ENCODE measurements around the gene RBL2. TPM values are rescaled to one million over a fixed set of nuclear protein-coding genes. Genes with fewer than 3 reads are reported as not detected.

The RBL2 gene
- total and polyA plus RNA-seq, 2 of the 13 experiments (the other 11 are each of a cell fraction or from before 2014, with no cell fraction given), result 41.2 to 60.9 TPM

DNA sequence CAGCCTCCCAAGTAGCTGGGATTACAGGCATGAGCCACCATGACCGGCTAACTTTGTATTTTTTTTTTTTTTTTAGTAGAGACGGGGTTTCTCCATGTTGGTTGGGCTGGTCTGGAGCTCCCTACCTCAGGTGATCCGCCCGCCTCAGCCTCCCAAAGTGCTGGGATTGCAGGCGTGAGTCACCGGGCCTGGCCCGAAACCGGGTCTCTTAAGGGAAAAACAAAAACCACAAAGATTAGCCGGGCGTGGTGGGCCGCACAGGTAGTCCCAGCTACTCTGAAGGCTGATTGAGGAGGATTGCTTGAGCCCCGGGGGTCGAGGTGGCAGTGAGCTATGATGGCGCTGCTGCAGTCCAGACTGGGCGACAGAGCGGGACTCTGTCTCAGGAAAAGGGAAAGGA lies 19.9 kb upstream of the RBL2 start:
- in situ Hi-C loops (cut with HindIII; ENCODE audit: extremely low pct_ligation_motif_present, low pct_unique_long_range_greater_than_20kb), result no loop called here
- H3K79me2 ChIP-seq (ENCODE audit: insufficient read depth, low read length), result no peaks in the 10 kb centered on the region
- no peaks in the 10 kb centered on the region for H4K20me1 ChIP-seq (ENCODE audit: insufficient read depth, low read length)
- 66% methylated on average over 16 of the region's 16 CpGs for WGBS (ENCODE audit: low lambda C conversion rate)
- no peaks in the 10 kb centered on the region for H3K36me3 ChIP-seq (replicated peaks in 1 of 2; ENCODE audit: control insufficient read depth in 1 of 2, insufficient read depth in 2 of 2, low read length in 2 of 2)
- H3K4me2 ChIP-seq (ENCODE audit: low read depth, low read length), result no peak overlapping the region
- ChIA-PET CTCF (ENCODE audit: low intra/inter-chr PET ratio, low total read pairs) (no interaction called here), POLR2A (no interaction called here)
- peaks cover 3 to 24% of the 10 kb centered on the region in 2 experiments; a peak in 3 of 5 replicates for H3K27me3 ChIP-seq (ENCODE audit: control insufficient read depth in 1 of 2, insufficient read depth in 2 of 2, low read length in 2 of 2)
- H3K4me1 ChIP-seq (ENCODE audit: insufficient read depth, low read length), result no peaks in the 10 kb centered on the region
- no peak overlapping the region for H3K27ac ChIP-seq (ENCODE audit: extremely low read length, insufficient read depth, low read length)
- intact Hi-C loops (cut with micrococcal nuclease; ENCODE audit: unreplicated experiment), result no loop called here
- BruUV-seq (replicated peaks), result no TSS peak
- FAIRE-seq (no peak), ATAC-seq (no peak), DNase-seq (ENCODE audit: low spot score) (no peak)
- TF ChIP-seq CCAR2 (optimal IDR thresholded peaks at IDR 0.05; ENCODE audit: low read depth, low read length) (no peak), SAP130 (CRISPR knock-in tag; IDR thresholded peaks at IDR 0.05; ENCODE audit: low read depth) (no peak)
- TF ChIP-seq, protein P1, sequence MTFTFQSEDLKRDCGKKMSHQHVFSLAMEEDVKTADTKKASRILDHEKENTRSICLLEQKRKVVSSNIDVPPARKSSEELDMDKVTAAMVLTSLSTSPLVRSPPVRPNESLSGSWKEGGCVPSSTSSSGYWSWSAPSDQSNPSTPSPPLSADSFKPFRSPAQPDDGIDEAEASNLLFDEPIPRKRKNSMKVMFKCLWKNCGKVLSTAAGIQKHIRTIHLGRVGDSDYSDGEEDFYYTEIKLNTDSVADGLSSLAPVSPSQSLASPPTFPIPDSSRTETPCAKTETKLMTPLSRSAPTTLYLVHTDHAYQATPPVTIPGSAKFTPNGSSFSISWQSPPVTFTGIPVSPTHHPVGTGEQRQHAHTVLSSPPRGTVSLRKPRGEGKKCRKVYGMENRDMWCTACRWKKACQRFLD (CRISPR knock-in tag; IDR thresholded peaks at IDR 0.05; ENCODE audit: borderline replicate concordance), result no peak
- H2AFZ ChIP-seq (ENCODE audit: low read length), result no peak overlapping the region
- H3K4me3 ChIP-seq (replicated peaks in 1 of 3; ENCODE audit: insufficient read depth in 1 of 3, low read depth in 2 of 3, low read length in 3 of 3), result no peak overlapping the region
- no peak overlapping the region for H3K9ac ChIP-seq (ENCODE audit: insufficient read depth, low read depth, low read length)
- H3K9me3 ChIP-seq (ENCODE audit: low read length), result no peaks in the 10 kb centered on the region

DNA sequence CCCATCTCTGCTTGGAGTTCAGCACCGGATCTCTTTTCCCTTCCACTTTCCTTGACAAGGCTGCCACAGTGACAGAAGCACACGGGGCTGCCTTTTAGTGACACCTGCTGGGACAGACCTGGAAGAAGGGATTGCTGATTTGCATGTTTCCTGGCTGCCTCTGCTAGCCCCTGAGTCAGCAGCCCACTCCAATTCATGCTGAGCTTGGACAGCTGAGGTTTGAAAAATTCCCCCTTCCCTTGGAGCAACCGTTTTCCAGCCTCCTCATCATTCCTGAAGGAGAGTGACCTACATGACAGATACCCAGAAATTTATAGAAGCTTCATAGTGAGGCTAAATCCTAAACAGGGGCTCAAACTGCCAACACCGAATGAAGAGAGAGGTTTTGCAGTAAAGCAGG lies 18.8 kb upstream of the RBL2 start:
- Histone ChIP-seq H3K9me3 (ENCODE audit: low read length) (no peaks in the 10 kb centered on the region), H2AFZ (ENCODE audit: low read length) (no peak overlapping the region), H3K4me3 (replicated peaks in 1 of 3; ENCODE audit: insufficient read depth in 1 of 3, low read depth in 2 of 3, low read length in 3 of 3) (no peak overlapping the region), H3K9ac (ENCODE audit: insufficient read depth, low read depth, low read length) (no peak overlapping the region), H3K4me1 (ENCODE audit: insufficient read depth, low read length) (no peaks in the 10 kb centered on the region), H3K36me3 (replicated peaks in 1 of 2; ENCODE audit: control insufficient read depth in 1 of 2, insufficient read depth in 2 of 2, low read length in 2 of 2) (no peaks in the 10 kb centered on the region), H3K27ac (ENCODE audit: extremely low read length, insufficient read depth, low read length) (no peak overlapping the region), H3K27me3 (ENCODE audit: control insufficient read depth in 1 of 2, insufficient read depth in 2 of 2, low read length in 2 of 2) (peaks cover 3 to 24% of the 10 kb centered on the region in 2 experiments; a peak in 3 of 5 replicates), H3K79me2 (ENCODE audit: insufficient read depth, low read length) (no peaks in the 10 kb centered on the region), H3K4me2 (ENCODE audit: low read depth, low read length) (no peak overlapping the region), H4K20me1 (ENCODE audit: insufficient read depth, low read length) (no peaks in the 10 kb centered on the region)
- no peak for FAIRE-seq
- peak; percentile 67 for ATAC-seq
- no TSS peak for BruUV-seq (replicated peaks)
- ChIA-PET POLR2A (no interaction called here), CTCF (ENCODE audit: low intra/inter-chr PET ratio, low total read pairs) (no interaction called here)
- WGBS (ENCODE audit: low lambda C conversion rate), result 2% methylated on average over 4 of the region's 4 CpGs
- in situ Hi-C loops (cut with HindIII; ENCODE audit: extremely low pct_ligation_motif_present, low pct_unique_long_range_greater_than_20kb) (no loop called here), intact Hi-C loops (cut with micrococcal nuclease; ENCODE audit: unreplicated experiment) (no loop called here)
- DNase-seq (ENCODE audit: low spot score), result peak; percentile 31
- TF ChIP-seq ZNF776 (CRISPR knock-in tag; IDR thresholded peaks at IDR 0.05) (no peak), NCOR1 (IDR thresholded peaks at IDR 0.05; ENCODE audit: borderline replicate concordance, low read length) (no peak), STAG1 (CRISPR knock-in tag; IDR thresholded peaks at IDR 0.05) (peak; percentile 59), MAFK (conservative IDR thresholded peaks at IDR 0.05 in 1 of 2, IDR thresholded peaks at IDR 0.05 in 1 of 2; ENCODE audit: low read length in 2 of 2) (peak; percentile 25 to 40; a peak in 2 of 4 replicates), FOSL1 (CRISPR knock-in tag; IDR thresholded peaks at IDR 0.05; ENCODE audit: borderline replicate concordance) (no peak), SMC3 (IDR thresholded peaks at IDR 0.05; ENCODE audit: low read length) (peak; percentile 26; the same call in 1 of the 2 replicates), TARDBP (CRISPR knock-in tag; IDR thresholded peaks at IDR 0.05) (no peak), MAFF (IDR thresholded peaks at IDR 0.05; ENCODE audit: low read depth, low read length) (peak; percentile 62), ZNF724P (CRISPR knock-in tag; IDR thresholded peaks at IDR 0.05; ENCODE audit: borderline replicate concordance) (no peak), GPN1 (CRISPR knock-in tag; IDR thresholded peaks at IDR 0.05; ENCODE audit: borderline replicate concordance) (no peak)
- TF ChIP-seq, protein P2, sequence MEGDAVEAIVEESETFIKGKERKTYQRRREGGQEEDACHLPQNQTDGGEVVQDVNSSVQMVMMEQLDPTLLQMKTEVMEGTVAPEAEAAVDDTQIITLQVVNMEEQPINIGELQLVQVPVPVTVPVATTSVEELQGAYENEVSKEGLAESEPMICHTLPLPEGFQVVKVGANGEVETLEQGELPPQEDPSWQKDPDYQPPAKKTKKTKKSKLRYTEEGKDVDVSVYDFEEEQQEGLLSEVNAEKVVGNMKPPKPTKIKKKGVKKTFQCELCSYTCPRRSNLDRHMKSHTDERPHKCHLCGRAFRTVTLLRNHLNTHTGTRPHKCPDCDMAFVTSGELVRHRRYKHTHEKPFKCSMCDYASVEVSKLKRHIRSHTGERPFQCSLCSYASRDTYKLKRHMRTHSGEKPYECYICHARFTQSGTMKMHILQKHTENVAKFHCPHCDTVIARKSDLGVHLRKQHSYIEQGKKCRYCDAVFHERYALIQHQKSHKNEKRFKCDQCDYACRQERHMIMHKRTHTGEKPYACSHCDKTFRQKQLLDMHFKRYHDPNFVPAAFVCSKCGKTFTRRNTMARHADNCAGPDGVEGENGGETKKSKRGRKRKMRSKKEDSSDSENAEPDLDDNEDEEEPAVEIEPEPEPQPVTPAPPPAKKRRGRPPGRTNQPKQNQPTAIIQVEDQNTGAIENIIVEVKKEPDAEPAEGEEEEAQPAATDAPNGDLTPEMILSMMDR (CRISPR knock-in tag; IDR thresholded peaks at IDR 0.05), result peak; percentile 69
- TF ChIP-seq, protein P3, sequence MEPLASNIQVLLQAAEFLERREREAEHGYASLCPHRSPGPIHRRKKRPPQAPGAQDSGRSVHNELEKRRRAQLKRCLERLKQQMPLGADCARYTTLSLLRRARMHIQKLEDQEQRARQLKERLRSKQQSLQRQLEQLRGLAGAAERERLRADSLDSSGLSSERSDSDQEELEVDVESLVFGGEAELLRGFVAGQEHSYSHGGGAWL (CRISPR knock-in tag; IDR thresholded peaks at IDR 0.05), result no peak

All from HepG2 (cell line).